NCI-H2196 (cell line): ENCODE measurements around the gene VASN.
"Not testable (repeated sequence)": the region's sequence is repeated elsewhere in the genome, so short reads cannot be mapped to it uniquely, and the experiment has no call there.

Experiments
- DNase-seq: peaks from one replicate; lab custom pipeline; 2025; ENCODE audit not compliant: unreplicated experiment; lab: John Stamatoyannopoulos, UW

The VASN gene

GRCh38 chr16:4371357-4372000 is at the start of gene VASN:
Gene VASN, plus strand, starts transcription at chr16:4371848. Its CDS starts 9,030 bp downstream, at chr16:4380878.
- no peak for DNase-seq

GRCh38 chr16:4322121-4323052 is 49.3 kb upstream of the VASN start:
- no peak for DNase-seq

GRCh38 chr16:4323071-4323844 is 48.4 kb upstream of the VASN start:
- DNase-seq, result no peak

- DNase-seq, result no peak
Measured at GRCh38 chr16:4323845-4324488, 47.7 kb upstream of the VASN start.

GRCh38 chr16:4324492-4325252 is 47.0 kb upstream of the VASN start:
- no peak for DNase-seq

GRCh38 chr16:4325253-4325758 is 46.3 kb upstream of the VASN start:
- no peak for DNase-seq

GRCh38 chr16:4327386-4328045 is 44.1 kb upstream of the VASN start:
- DNase-seq, result no peak

GRCh38 chr16:4328046-4328781 is 43.4 kb upstream of the VASN start:
- no peak for DNase-seq

- no peak for DNase-seq
Measured at GRCh38 chr16:4328782-4329775, 42.6 kb upstream of the VASN start.

GRCh38 chr16:4330277-4330874 is 41.3 kb upstream of the VASN start:
- DNase-seq, result peak; percentile 74

- DNase-seq, result no peak
Measured at GRCh38 chr16:4332083-4332482, 39.6 kb upstream of the VASN start.

GRCh38 chr16:4332623-4333307 is 38.9 kb upstream of the VASN start:
- no peak for DNase-seq

- no peak for DNase-seq
Measured at GRCh38 chr16:4333308-4333638, 38.4 kb upstream of the VASN start.

GRCh38 chr16:4333714-4334113 is 37.9 kb upstream of the VASN start:
- not testable (repeated sequence) for DNase-seq

- DNase-seq, result no peak
Measured at GRCh38 chr16:4334724-4335495, 36.7 kb upstream of the VASN start.
